HG03520 (cell line): ENCODE data around the gene CD7.

Source experiments
- ATAC-seq: cut with Tn5 transposase; IDR thresholded peaks from one replicate; pipeline ENCODE4 v1.9.1; 2021; ENCODE audit warnings: mild to moderate bottlenecking, moderate library complexity; ENCODE audit not compliant: unreplicated experiment

The CD7 gene

GRCh38 chr17:82266142-82266541, 51.3 kb downstream of the CD7 start:
- ATAC-seq, result no peak
